OCI-LY1 (cell line): ENCODE measurements around the gene PSD4.

Source experiments
- CTCF ChIP-seq: fragments of 200-600 bp; sonication (generic), shearing (Covaris generic); IDR thresholded peaks from 2 replicates; pipeline ENCODE4 v1.5.1; 2017; ENCODE audit warnings: mild to moderate bottlenecking, antibody characterized with exemption, low read length, moderate library complexity, mixed read lengths
- EZH2 ChIP-seq: fragments of 200-600 bp; sonication (generic), shearing (Covaris generic); IDR thresholded peaks from 2 replicates; pipeline ENCODE4 v1.8.0; 2017; ENCODE audit warnings: borderline replicate concordance, mixed run types, mild to moderate bottlenecking, antibody characterized with exemption, low read length, moderate library complexity, mixed read lengths

DNA sequence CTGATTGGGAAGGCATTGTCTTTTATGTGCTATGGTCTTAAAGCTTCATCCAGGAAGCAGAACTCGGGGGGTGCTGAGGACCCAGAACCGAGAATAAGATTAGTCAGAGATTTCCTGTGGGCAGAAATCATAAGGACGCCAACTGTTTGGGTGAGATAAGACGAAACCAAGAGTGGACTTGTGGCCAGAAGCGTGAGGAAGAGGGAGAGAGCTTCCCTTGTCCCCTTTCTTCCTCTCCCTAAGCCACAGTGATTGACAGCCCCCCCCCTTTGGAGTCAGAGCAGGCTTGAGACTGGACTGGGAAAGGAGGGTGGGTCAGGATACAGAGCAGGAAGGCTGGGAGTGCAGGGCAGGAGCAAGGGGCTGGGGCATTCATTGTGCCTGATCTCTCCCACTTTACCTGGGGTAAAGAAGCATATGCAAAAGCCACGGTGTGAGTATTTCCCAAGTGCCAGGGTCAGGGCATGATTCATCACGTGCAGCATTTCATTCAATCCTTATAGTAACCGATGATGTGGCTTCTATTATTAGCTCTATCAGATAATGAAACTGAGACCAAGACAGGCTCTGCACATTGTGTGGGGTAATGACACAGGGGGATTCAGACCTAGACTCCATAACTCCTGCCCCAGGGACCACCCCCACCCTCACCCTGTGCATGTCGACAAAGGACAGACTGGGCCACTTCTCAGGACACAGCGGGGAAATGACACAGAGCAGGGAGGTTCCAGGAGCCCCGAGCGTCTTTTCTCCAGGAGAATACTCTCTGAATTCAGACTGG is 49.4 kb upstream of the PSD4 start:
- TF ChIP-seq CTCF (no peak), EZH2 (no peak)
